Keratinocyte (primary cell): Measurements from ENCODE around the gene C1orf35.

ENCODE experiments used
- CTCF ChIP-seq, 3 experiments: IDR thresholded peaks in 1 of 3; conservative IDR thresholded peaks in 1 of 3; optimal IDR thresholded peaks in 1 of 3; 2 replicates in 2 of 3; 3 replicates in 1 of 3; pipeline versions ENCODE3 to v1.5.1; 2011; ENCODE audit warnings: low read length in 3 of 3, mild to moderate bottlenecking in 3 of 3, moderate library complexity in 2 of 3, control low read depth in 1 of 3, inconsistent platforms in 1 of 3; ENCODE audit not compliant: insufficient read depth in 2 of 3; ENCODE audit errors: extremely low read depth in 1 of 3
- EZH2 ChIP-seq: IDR thresholded peaks from one replicate; pipeline ENCODE4 v1.6.1; 2012; ENCODE audit warnings: inconsistent platforms, mild to moderate bottlenecking, low read length, moderate library complexity

GRCh38 chr1:228092342-228093049 is 10.6 kb downstream of the C1orf35 start:
- no peak for TF ChIP-seq CTCF (optimal IDR thresholded peaks at IDR 0.05 in 1 of 3, IDR thresholded peaks at IDR 0.05 in 1 of 3, conservative IDR thresholded peaks at IDR 0.05 in 1 of 3; ENCODE audit: extremely low read depth in 1 of 3, insufficient read depth in 2 of 3, low read length in 3 of 3)
- TF ChIP-seq EZH2, result no peak
